ENCODE data around the gene FATE1. TPM values are rescaled to one million over a fixed set of nuclear protein-coding genes. Genes with fewer than 3 reads are reported as not detected.

The FATE1 gene
- total RNA-seq, 2 experiments from 2014 or later, result not detected

DNA sequence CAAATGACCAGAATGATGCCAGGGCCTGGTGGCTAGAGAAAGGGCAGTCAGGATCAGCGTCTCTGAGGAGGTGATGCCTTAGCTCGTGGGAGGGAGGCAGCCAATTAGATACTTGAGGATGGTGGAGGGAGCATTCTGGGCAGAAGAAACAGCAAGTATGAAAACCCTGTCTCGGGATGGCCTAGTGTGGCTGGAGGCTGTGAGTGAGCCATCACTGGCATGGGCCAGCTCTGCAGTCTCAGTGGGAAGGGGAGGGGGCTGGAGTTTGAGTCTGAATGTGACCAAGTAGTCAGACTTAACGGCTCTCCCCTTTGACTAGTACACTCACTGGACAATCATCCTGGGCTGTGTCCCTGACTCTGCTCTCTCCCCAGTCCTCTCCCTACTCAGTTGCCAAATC, 25.8 kb downstream of the FATE1 start:
- CTCF ChIA-PET, result no interaction called here
- no peaks in the 10 kb centered on the region for H3K27me3 Mint-ChIP-seq
- H3K4me1 Mint-ChIP-seq, result no peaks in the 10 kb centered on the region
- H3K27ac Mint-ChIP-seq, result no peak overlapping the region
- DNase-seq (no peak), ATAC-seq (no peak)
- H3K9me3 Mint-ChIP-seq (ENCODE audit: low read depth), result no peaks in the 10 kb centered on the region
- no peaks in the 10 kb centered on the region for H3K36me3 Mint-ChIP-seq
- no peak overlapping the region for H3K4me3 Mint-ChIP-seq

DNA sequence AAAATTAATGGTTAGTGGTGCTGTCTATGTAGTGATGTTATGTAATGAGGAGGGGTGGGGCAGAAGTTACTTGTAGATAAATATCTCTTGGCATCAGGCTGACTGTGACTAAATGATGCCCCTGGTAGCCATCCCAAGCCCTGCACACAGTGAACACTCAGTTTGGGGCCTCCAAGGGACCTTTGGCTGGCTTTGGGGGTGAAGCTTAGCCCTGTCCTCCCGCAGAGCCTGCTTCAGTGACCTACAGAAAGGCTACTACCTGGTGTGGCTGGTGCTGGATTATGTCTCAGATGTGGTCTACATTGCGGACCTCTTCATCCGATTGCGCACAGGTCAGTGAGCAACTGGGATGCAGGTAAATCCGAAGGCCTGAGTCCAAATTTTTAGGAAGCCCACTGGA, 26.5 kb downstream of the FATE1 start:
- no peaks in the 10 kb centered on the region for H3K4me1 Mint-ChIP-seq
- no peak overlapping the region for H3K27ac Mint-ChIP-seq
- DNase-seq, result no peak
- H3K27me3 Mint-ChIP-seq, result no peaks in the 10 kb centered on the region
- H3K4me3 Mint-ChIP-seq, result no peak overlapping the region
- H3K9me3 Mint-ChIP-seq (ENCODE audit: low read depth), result no peaks in the 10 kb centered on the region
- CTCF ChIA-PET, result interaction anchor here (1.0 kb wide), 1 partner anchor 288 kb away, joined by 3 read pairs; no protein-coding TSS in a partner anchor
- ATAC-seq, result no peak
- no peaks in the 10 kb centered on the region for H3K36me3 Mint-ChIP-seq

DNA sequence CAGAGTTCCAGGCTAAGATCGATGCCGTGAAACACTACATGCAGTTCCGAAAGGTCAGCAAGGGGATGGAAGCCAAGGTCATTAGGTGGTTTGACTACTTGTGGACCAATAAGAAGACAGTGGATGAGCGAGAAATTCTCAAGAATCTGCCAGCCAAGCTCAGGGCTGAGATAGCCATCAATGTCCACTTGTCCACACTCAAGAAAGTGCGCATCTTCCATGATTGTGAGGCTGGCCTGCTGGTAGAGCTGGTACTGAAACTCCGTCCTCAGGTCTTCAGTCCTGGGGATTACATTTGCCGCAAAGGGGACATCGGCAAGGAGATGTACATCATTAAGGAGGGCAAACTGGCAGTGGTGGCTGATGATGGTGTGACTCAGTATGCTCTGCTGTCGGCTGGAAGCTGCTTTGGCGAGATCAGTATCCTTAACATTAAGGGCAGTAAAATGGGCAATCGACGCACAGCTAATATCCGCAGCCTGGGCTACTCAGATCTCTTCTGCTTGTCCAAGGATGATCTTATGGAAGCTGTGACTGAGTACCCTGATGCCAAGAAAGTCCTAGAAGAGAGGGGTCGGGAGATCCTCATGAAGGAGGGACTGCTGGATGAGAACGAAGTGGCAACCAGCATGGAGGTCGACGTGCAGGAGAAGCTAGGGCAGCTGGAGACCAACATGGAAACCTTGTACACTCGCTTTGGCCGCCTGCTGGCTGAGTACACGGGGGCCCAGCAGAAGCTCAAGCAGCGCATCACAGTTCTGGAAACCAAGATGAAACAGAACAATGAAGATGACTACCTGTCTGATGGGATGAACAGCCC, 28.0 kb downstream of the FATE1 start:
- Mint-ChIP-seq H3K4me1 (no peaks in the 10 kb centered on the region), H3K27ac (no peak overlapping the region), H3K4me3 (no peak overlapping the region), H3K9me3 (ENCODE audit: low read depth) (no peaks in the 10 kb centered on the region), H3K27me3 (peaks cover 3% of the 10 kb centered on the region), H3K36me3 (no peaks in the 10 kb centered on the region)
- DNase-seq, result no peak
- no peak for ATAC-seq
- CTCF ChIA-PET, result no interaction called here

GRCh38 chrX:151745651-151746050, 29.8 kb downstream of the FATE1 start:
- Mint-ChIP-seq H3K9me3 (ENCODE audit: low read depth) (no peaks in the 10 kb centered on the region), H3K36me3 (no peaks in the 10 kb centered on the region), H3K27ac (no peak overlapping the region), H3K27me3 (peaks cover 3% of the 10 kb centered on the region), H3K4me1 (no peaks in the 10 kb centered on the region), H3K4me3 (no peak overlapping the region)
- CTCF ChIA-PET, result no interaction called here
- no peak for ATAC-seq
- DNase-seq, result no peak

- CTCF ChIA-PET, result no interaction called here
- DNase-seq, result no peak
- Mint-ChIP-seq H3K4me3 (no peak overlapping the region), H3K4me1 (no peaks in the 10 kb centered on the region), H3K36me3 (no peaks in the 10 kb centered on the region), H3K27me3 (peaks cover 3% of the 10 kb centered on the region), H3K27ac (no peak overlapping the region), H3K9me3 (ENCODE audit: low read depth) (no peaks in the 10 kb centered on the region)
- ATAC-seq, result no peak
Measured at GRCh38 chrX:151746502-151746901, 30.7 kb downstream of the FATE1 start.

DNA sequence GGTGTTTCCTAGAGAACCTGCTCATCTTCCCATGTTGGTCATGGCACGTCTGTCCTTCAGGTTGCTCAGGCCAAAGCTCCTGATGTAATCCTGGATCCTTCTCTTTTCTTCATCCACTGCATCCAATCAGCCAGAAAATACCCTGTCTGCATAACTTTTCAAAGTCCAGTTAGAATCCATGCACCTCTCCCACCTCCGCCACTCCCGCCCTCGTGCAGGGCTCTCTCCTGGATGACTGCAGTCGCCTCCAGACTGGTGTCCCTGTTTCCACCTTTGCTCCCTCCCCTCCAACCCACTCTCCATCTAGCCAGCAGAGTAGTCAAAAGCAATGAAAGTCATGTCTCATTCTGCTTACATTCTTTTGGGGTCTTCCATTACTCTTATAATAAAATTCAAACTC, 34.7 kb downstream of the FATE1 start:
- H3K9me3 Mint-ChIP-seq (ENCODE audit: low read depth), result no peaks in the 10 kb centered on the region
- H3K36me3 Mint-ChIP-seq, result no peaks in the 10 kb centered on the region
- ATAC-seq (no peak), DNase-seq (no peak)
- no peak overlapping the region for H3K4me3 Mint-ChIP-seq
- CTCF ChIA-PET, result no interaction called here
- H3K4me1 Mint-ChIP-seq, result no peaks in the 10 kb centered on the region
- H3K27me3 Mint-ChIP-seq, result peaks cover 3% of the 10 kb centered on the region
- no peak overlapping the region for H3K27ac Mint-ChIP-seq

DNA sequence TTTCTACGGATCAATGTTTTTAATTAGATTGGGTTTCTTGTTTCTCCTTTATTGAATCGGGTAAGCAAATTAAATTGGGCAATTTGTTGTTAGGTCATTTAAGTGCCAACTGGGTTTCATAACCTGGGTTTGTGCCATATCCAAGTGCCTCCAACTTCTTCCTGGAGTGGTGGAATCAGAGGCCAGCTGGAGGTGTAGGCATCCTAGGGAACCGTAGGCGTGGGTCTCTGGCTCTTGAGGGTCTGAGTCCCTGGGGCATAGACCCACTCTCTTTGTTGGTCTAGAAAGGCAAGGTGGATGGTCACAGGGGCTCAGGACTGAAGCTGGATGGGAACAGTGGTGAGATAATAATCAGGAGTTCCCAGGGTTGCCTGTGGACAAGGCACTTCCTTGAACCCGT, 37.0 kb downstream of the FATE1 start:
- H3K9me3 Mint-ChIP-seq (ENCODE audit: low read depth), result no peaks in the 10 kb centered on the region
- H3K4me3 Mint-ChIP-seq, result no peak overlapping the region
- no peaks in the 10 kb centered on the region for H3K4me1 Mint-ChIP-seq
- no peak overlapping the region for H3K27ac Mint-ChIP-seq
- H3K36me3 Mint-ChIP-seq, result no peaks in the 10 kb centered on the region
- CTCF ChIA-PET, result interaction anchor here (0.6 to 1.4 kb wide), 3 partner anchors 612 to 1173 kb away, joined by 3 to 5 read pairs (median 4); no protein-coding TSS in a partner anchor
- peaks cover 3% of the 10 kb centered on the region for H3K27me3 Mint-ChIP-seq
- ATAC-seq (no peak), DNase-seq (no peak)

DNA sequence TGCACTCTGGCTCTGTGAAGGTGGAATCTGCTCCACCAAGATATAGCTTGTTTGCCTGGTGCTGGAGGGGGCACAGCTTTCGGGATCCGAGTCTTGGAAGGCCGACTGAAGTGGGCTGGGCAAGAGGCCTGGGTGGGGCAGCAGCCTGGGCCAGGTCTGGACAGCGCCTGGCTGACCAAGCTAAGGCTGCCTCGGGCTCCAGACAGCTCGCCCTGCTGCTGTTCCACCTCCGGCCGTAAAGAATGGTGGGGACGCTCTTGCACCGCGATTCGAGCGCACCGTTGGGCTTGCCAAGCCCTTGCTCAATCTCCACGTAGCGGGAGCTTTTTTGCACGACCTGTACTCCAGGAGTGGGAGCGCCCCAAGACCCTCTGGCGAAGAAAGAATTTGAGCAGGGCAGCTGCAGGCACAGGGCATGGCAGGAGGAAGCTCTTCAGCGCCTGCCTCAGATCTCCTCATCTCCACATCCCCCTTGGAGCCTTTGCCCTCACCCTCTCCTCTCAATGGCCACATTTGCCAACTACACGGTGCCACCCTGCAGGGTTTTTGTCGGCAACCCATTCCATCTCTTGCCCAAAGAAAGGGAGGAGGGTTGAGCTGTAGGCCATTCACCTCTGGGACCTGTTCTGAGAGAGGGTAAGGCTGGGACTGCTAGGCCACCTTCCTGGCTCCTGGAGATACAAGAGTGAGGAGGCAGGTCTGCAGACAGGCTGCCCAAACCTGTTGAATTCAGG, 37.6 kb downstream of the FATE1 start:
- no peak for DNase-seq
- H3K9me3 Mint-ChIP-seq (ENCODE audit: low read depth), result no peaks in the 10 kb centered on the region
- ATAC-seq, result no peak

GRCh38 chrX:151754047-151754429, 38.2 kb downstream of the FATE1 start:
- ATAC-seq (no peak), DNase-seq (no peak)
- no peaks in the 10 kb centered on the region for H3K27me3 Mint-ChIP-seq
- CTCF ChIA-PET, result interaction anchor here (1.4 kb wide), 1 partner anchor 1172 kb away, joined by 4 read pairs; no protein-coding TSS in a partner anchor
- no peaks in the 10 kb centered on the region for H3K4me1 Mint-ChIP-seq
- no peaks in the 10 kb centered on the region for H3K36me3 Mint-ChIP-seq
- H3K4me3 Mint-ChIP-seq, result no peak overlapping the region
- no peak overlapping the region for H3K27ac Mint-ChIP-seq
- no peaks in the 10 kb centered on the region for H3K9me3 Mint-ChIP-seq (ENCODE audit: low read depth)

More for the DNA sequence above, 37.6 kb downstream of the FATE1 start:
- peaks cover 3% of the 10 kb centered on the region for H3K27me3 Mint-ChIP-seq
- H3K36me3 Mint-ChIP-seq, result no peaks in the 10 kb centered on the region
- H3K4me3 Mint-ChIP-seq, result no peak overlapping the region
- H3K4me1 Mint-ChIP-seq, result no peaks in the 10 kb centered on the region
- H3K27ac Mint-ChIP-seq, result no peak overlapping the region
- CTCF ChIA-PET, result interaction anchor here (0.6 to 1.4 kb wide), 3 partner anchors 612 to 1172 kb away, joined by 3 to 5 read pairs (median 4); no protein-coding TSS in a partner anchor

- CTCF ChIA-PET, result interaction anchor here (0.9 kb wide), 1 partner anchor 878 kb away, joined by 3 read pairs; no protein-coding TSS in a partner anchor
- Mint-ChIP-seq H3K27me3 (no peaks in the 10 kb centered on the region), H3K36me3 (no peaks in the 10 kb centered on the region), H3K9me3 (ENCODE audit: low read depth) (no peaks in the 10 kb centered on the region), H3K4me3 (no peak overlapping the region), H3K27ac (no peak overlapping the region), H3K4me1 (no peaks in the 10 kb centered on the region)
- ATAC-seq, result no peak
- no peak for DNase-seq
Measured at GRCh38 chrX:151754641-151755215, 38.9 kb downstream of the FATE1 start.

- DNase-seq (no peak), ATAC-seq (no peak)
- H3K4me1 Mint-ChIP-seq, result no peaks in the 10 kb centered on the region
- H3K4me3 Mint-ChIP-seq, result no peak overlapping the region
- no peaks in the 10 kb centered on the region for H3K9me3 Mint-ChIP-seq (ENCODE audit: low read depth)
- no peaks in the 10 kb centered on the region for H3K27me3 Mint-ChIP-seq
- no peak overlapping the region for H3K27ac Mint-ChIP-seq
- no peaks in the 10 kb centered on the region for H3K36me3 Mint-ChIP-seq
- CTCF ChIA-PET, result no interaction called here
Measured at GRCh38 chrX:151759041-151759708, 43.3 kb downstream of the FATE1 start.

DNA sequence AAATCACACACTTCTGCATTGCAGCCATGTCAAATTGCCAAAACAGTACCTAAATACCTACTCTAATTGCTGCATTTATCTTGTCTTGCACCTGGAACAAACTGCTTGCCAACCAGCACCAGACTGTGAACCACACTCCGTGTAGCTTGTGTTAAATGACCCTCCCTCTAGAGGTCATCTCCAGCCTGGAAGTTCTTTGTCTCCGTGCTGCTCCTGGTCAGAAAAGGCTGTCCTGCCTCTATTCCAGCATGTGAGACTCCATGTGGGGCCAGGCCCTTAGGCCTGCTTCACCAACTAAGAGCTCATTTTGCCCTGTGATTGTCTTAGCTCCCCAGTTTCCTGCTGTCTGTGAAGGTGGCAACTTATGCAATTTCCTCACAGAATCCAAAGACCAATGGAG, 47.0 kb downstream of the FATE1 start:
- no peaks in the 10 kb centered on the region for H3K27me3 Mint-ChIP-seq
- H3K36me3 Mint-ChIP-seq, result no peaks in the 10 kb centered on the region
- H3K4me3 Mint-ChIP-seq, result no peak overlapping the region
- DNase-seq (no peak), ATAC-seq (no peak)
- CTCF ChIA-PET, result no interaction called here
- H3K4me1 Mint-ChIP-seq, result no peaks in the 10 kb centered on the region
- no peaks in the 10 kb centered on the region for H3K9me3 Mint-ChIP-seq (ENCODE audit: low read depth)
- H3K27ac Mint-ChIP-seq, result no peak overlapping the region

DNA sequence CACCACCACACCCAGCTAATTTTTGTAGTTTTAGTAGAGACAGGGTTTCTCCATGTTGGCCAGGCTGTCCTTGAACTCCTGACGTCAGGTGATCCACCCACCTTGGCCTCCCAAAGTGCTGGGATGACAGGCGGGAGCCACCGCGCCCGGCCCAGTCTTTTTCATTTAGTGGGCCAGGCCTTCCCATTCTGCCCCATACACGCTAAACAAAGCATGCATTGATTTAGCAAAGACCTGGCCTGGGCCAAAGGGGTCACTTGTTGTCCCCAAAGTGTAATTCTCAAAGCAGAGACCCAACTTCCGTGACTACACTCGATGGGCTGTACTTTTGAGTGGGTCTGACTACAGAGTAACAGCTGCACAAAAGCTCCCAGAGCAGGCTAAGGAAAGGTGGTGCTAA, 47.9 kb downstream of the FATE1 start:
- no peaks in the 10 kb centered on the region for H3K27me3 Mint-ChIP-seq
- CTCF ChIA-PET, result no interaction called here
- no peaks in the 10 kb centered on the region for H3K4me1 Mint-ChIP-seq
- H3K36me3 Mint-ChIP-seq, result no peaks in the 10 kb centered on the region
- no peaks in the 10 kb centered on the region for H3K9me3 Mint-ChIP-seq (ENCODE audit: low read depth)
- DNase-seq, result no peak
- H3K4me3 Mint-ChIP-seq, result no peak overlapping the region
- no peak overlapping the region for H3K27ac Mint-ChIP-seq
- no peak for ATAC-seq
